IPS-NIHi11 (cell line): ENCODE data around the gene PTTG1IP.

ENCODE experiments used
- DNase-seq: peaks from one replicate; pipeline ENCODE4 v3.0.0; 2012; ENCODE audit warnings: mixed read lengths, low spot score

Gene PTTG1IP

GRCh38 chr21:44800103-44800502, 73.4 kb downstream of the PTTG1IP start:
- DNase-seq = no peak

DNA sequence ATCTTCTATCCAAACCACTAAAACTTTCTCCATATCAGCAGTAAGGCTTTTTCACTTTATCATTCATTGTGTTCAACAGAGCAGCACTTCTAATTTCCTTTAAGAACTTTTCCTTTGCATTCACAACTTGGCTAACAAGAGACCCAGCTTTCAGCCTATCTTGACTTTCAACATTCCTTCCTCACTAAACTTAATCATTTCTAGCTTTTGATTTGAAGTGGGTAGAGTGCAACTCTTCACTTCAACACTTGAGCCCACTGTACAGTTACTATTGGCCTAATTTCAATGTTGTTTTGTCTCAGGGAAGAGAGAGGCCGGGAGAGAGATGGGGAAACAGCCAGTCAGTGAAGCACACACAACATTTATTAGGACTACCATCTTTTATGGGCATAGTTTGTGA, 73.8 kb downstream of the PTTG1IP start:
- DNase-seq = no peak
